ENCODE measurements around the gene MAPK1.
"Not testable (repeated sequence)": the region's sequence is repeated elsewhere in the genome, so short reads cannot be mapped to it uniquely, and the experiment has no call there.

Gene MAPK1

DNA sequence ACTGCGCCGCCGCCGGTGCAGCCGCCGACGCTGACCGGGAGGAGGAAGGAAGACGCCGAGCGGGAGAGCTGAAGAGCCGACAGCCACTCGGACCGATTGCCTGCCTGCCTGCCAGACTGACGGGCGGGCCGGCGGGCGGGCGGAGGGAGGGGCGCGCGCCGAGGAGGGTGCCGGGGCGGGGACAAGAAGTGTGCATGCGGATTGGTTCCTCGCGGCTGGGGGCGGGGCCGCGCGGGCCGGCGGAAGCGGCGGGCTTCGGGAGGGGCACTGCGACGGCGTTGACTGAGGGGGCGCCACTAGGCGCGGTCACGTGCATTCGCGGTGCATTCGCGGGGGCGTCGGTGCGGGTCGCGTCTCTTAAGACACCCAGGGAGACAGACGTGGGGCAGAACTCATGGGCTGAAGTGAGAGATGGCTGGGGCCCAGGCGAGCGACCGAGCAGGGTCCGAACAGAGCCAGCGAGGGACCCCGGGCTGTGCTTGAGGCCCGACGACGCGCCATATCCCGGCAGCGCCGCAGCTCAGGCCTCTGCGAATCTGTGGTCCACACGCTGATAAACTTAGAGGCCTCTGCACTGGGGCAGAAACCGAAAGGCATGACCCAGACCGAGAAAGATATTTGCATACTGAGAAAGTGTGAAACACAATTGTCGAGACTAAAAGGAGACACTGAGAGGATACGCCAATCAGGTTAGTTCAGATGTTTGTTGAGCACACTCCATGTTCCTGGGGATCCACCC is at the start of gene MAPK1:
MAPK1 (minus strand) TSS at position 118 of the 739 bp plus-strand sequence. CDS start 205 bp downstream, outside the sequence.
- DNase-seq (ENCODE audit: low read depth in 2 of 2), result peak; percentile 72 to 78

- no peak for DNase-seq (ENCODE audit: low read depth in 2 of 2)
Observed at GRCh38 chr22:21916309-21916918, 49.0 kb upstream of the MAPK1 start.

DNA sequence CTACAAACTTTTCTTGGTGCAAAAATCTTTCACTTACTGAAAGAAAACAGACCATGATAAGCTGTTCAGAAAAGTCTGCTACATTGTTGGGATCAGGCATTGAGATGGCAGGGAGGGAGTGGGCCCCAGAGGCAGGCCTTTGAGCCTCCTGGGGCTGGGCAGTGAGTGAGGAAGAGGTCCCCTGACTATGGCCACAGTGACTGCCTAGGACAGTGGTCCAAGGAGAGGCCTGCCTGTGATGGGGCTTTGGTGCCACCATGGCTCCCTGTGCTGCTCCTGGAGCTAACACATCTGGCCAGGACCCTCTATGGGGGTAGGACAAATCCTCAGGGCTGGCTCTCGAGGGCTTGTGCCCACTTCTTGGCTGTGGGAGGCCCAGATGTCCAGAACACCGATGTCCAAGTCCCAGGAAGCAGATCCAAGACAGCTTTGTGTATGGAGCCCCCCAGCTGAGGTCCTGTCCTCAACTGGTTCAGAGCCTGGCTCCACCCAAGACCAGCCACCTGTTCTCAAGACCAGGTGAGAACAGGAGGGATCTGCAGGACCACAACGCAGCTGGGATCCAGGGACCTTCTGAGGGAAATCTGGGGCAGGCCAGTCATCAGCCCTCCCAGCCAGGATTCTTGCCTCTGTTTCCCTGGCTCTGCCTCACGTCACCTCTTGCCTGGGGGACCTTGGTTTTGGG is 48.3 kb upstream of the MAPK1 start:
- no peak for DNase-seq (ENCODE audit: low read depth in 2 of 2)

- DNase-seq (ENCODE audit: low read depth in 2 of 2), result not testable (repeated sequence)
Observed at GRCh38 chr22:21914033-21914642, 46.7 kb upstream of the MAPK1 start.

DNA sequence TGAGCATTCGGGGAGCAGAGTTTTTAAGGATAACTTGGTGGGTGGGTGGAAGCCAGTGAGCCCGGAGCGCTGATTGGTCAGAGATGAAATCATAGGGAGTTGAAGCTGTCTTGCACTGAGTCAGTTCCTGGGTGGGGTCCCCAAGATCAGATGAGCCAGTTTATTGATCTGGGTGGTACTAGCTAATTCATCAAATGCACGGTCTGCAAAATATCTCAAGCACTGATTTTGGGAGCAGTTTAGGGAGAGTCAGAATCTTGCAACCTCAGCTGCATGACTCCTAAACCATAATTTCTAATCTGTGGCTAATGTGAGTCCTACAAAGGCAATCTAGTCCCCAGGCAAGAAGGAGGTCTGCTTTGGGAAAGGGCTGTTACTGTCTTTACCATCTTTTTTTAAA is 42.9 kb upstream of the MAPK1 start:
- DNase-seq (ENCODE audit: low read depth in 2 of 2), result not testable (repeated sequence)

- no peak for DNase-seq (ENCODE audit: low read depth in 2 of 2)
Observed at GRCh38 chr22:21909871-21910270, 42.4 kb upstream of the MAPK1 start.

- no peak for DNase-seq (ENCODE audit: low read depth in 2 of 2)
Observed at GRCh38 chr22:21907638-21908522, 40.4 kb upstream of the MAPK1 start.

- not testable (repeated sequence) for DNase-seq (ENCODE audit: low read depth in 2 of 2)
Observed at GRCh38 chr22:21905234-21905633, 37.8 kb upstream of the MAPK1 start.

- no peak for DNase-seq (ENCODE audit: low read depth in 2 of 2)
Observed at GRCh38 chr22:21904250-21904789, 36.9 kb upstream of the MAPK1 start.

- no peak for DNase-seq (ENCODE audit: low read depth in 2 of 2)
Observed at GRCh38 chr22:21903283-21903682, 35.8 kb upstream of the MAPK1 start.

DNA sequence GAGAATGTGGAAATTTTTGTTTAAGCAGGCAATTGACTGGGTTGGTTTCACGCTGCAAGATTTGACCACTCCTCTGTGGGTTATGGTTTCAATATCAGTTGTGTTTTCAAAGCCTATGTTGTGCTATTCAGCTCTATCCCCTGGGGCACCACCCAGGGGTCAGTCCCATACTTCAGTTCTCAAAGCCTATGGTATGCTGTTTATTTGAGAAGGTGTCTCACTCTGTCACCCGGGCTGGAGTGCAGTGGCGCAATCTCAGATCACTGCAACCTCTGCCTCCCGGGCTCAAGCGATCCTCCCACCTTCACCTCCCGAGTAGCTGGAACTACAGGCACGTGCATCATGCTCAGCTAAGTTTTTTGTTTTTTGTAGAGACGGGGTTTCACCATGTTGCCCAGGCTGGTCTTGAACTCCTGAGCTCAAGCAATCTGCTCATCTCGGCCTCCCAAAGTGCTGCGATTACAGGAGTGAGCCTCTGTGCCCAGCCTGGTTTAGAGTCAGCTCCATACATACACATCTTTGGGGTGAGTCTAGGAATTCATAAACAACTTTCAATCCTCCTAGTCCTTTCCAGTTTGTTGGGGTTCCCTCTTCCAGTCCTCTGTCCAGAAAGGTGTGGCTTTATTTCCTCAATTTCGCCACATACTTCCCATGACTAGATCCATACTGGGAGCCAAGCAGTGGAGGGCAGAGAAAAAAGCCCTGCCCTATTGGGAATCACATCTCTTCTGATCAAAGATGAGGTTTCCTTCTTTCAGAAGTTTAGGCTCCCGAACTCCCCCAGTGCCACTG is 35.0 kb upstream of the MAPK1 start:
- DNase-seq (ENCODE audit: low read depth in 2 of 2), result no peak

- DNase-seq (ENCODE audit: low read depth in 2 of 2), result no peak
Observed at GRCh38 chr22:21898354-21898896, 31.0 kb upstream of the MAPK1 start.

DNA sequence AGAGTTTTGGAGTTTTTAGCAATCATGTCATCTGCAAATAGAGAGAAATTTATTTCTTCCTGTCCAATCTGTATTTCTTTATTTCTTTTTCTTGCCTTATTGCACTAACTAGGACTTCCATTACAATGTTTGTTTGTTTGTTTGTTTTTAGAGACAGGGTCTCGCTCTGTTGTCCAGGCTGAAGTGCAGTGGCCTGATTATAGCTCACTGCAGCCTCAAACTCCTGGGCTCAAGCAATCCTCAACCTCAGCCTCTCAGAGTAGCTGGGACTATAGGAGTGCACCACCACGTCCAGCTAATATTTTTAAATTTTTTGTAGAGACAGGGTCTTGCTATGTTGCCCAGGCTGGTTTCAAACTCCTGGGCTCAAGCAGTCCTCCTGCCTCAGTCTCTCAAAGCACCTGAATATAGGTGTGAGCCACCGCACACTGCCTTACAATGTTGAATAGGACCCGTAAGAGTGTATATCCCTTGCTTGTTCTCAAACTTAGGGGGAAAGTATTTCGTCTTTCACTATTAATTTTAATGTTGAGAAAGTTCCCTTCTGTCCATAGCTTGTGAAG is 29.6 kb upstream of the MAPK1 start:
- no peak for DNase-seq (ENCODE audit: low read depth in 2 of 2)

- not testable (repeated sequence) for DNase-seq (ENCODE audit: low read depth in 2 of 2)
Observed at GRCh38 chr22:21896275-21896674, 28.8 kb upstream of the MAPK1 start.

DNA sequence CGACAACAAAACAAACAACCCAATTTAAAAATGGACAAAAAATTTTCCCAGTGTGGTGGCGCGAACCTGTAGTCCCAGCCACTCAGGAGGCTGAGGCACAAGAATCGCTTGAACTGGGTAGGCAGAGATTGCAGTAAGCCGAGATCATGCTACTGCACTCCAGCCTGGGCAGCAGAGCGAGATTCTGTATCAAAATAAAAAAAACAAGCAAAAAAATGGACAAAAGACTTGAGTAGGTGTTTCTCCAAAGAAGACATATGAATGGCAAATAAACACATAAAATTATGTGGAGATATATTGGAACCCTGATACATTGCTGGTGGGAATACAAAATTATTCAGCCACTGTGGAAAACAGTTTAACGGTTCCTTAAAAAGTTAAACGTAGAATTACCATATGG is 27.4 kb upstream of the MAPK1 start:
- no peak for DNase-seq (ENCODE audit: low read depth in 2 of 2)

DNA sequence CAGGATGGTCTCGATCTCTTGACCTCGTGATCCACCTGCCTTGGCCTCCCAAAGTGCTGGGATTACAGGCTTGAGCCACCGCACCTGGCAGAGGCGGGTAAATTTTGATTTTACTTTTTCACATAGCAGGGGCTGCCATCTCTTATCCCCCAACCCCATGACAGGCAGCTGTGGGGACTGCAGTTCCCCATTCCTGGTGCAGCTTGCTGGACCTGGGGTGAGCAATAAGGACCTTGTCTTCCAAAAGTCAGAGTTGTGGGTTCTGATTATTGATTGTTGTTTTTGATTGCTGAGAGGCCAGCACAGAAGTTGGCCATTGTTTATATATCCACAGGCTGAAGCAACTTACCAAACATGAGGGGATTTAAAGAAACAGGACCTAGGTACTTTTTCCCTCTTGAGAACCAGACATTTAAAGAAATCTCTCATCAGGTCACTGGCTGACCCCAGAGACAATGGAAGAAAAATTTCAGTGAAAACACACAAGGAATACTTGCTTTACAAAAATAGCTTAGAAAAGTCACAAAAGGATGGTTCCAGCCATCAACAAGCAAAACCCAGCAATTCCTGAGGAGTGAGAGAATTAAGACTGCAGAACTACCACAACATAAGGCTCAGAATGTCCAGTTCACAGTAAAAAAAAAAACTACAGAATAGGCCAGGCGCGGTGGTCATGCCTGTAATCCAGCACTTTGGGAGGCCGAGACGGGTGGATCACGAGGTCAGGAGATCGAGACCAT is 22.0 kb upstream of the MAPK1 start:
- no peak for DNase-seq (ENCODE audit: low read depth in 2 of 2)

- DNase-seq (ENCODE audit: low read depth in 2 of 2), result no peak
Observed at GRCh38 chr22:21887841-21888240, 20.4 kb upstream of the MAPK1 start.

GRCh38 chr22:21883930-21884329 is 16.5 kb upstream of the MAPK1 start:
- not testable (repeated sequence) for DNase-seq (ENCODE audit: low read depth in 2 of 2)

- DNase-seq (ENCODE audit: low read depth in 2 of 2), result not testable (repeated sequence)
Observed at GRCh38 chr22:21882754-21883333, 15.4 kb upstream of the MAPK1 start.
